Loucy (cell line): ENCODE data around the gene TMEM191C.

ENCODE experiments used
- H2AFZ ChIP-seq: fragments of 200-600 bp; sonication (generic); 2 replicates; pipeline ENCODE4 v1.6.0; 2016; ENCODE audit warnings: antibody characterized with exemption, mild to moderate bottlenecking, low read length, moderate library complexity
- H3F3A ChIP-seq: fragments of 200-600 bp; 2 replicates; pipeline ENCODE4 v1.6.0; 2016; ENCODE audit warnings: antibody characterized with exemption, low read depth, mild to moderate bottlenecking
- H3K27me3 ChIP-seq: fragments of 200-600 bp; sonication (generic); 2 replicates; pipeline ENCODE4 v1.6.1; 2014; ENCODE audit warnings: low read length, mild to moderate bottlenecking; ENCODE audit not compliant: insufficient read depth, poor library complexity, severe bottlenecking
- H3K36me3 ChIP-seq: fragments of 200-600 bp; sonication (generic); 2 replicates; pipeline ENCODE4 v1.6.1; 2016; ENCODE audit warnings: low read length; ENCODE audit not compliant: insufficient read depth
- H3K4me1 ChIP-seq: fragments of 200-600 bp; sonication (generic); 2 replicates; pipeline ENCODE4 v1.5.1; 2014; ENCODE audit warnings: low read length, mild to moderate bottlenecking; ENCODE audit not compliant: insufficient read depth, poor library complexity, severe bottlenecking
- H3K4me2 ChIP-seq: fragments of 200-600 bp; sonication (generic); 2 replicates; pipeline ENCODE4 v1.6.0; 2014; ENCODE audit warnings: antibody characterized with exemption, low read length, low read depth, mild to moderate bottlenecking; ENCODE audit not compliant: poor library complexity, severe bottlenecking
- H3K4me3 ChIP-seq: fragments of 200-600 bp; sonication (generic); 2 replicates; pipeline ENCODE4 v1.5.1; 2014; ENCODE audit warnings: low read length, mild to moderate bottlenecking, mixed read lengths; ENCODE audit not compliant: poor library complexity, severe bottlenecking
- H3K79me2 ChIP-seq: fragments of 200-600 bp; sonication (generic); 2 replicates; pipeline ENCODE4 v1.6.1; 2014; ENCODE audit warnings: low read length; ENCODE audit not compliant: insufficient read depth
- H3K9ac ChIP-seq: fragments of 200-600 bp; sonication (generic); 2 replicates; pipeline ENCODE4 v1.6.0; 2014; ENCODE audit warnings: mild to moderate bottlenecking, low read depth, low read length, moderate library complexity; ENCODE audit not compliant: poor library complexity, severe bottlenecking
- H3K9me2 ChIP-seq: fragments of 200-600 bp; sonication (generic); replicated peaks from 2 replicates; pipeline ENCODE4 v1.6.1; 2016; ENCODE audit warnings: low read depth, low read length, mixed read lengths
- H3K9me3 ChIP-seq: fragments of 200-600 bp; sonication (generic); 2 replicates; pipeline ENCODE4 v1.6.1; 2014; ENCODE audit warnings: mild to moderate bottlenecking, antibody characterized with exemption, low read length, low read depth; ENCODE audit not compliant: insufficient read depth
- H4K20me1 ChIP-seq: fragments of 200-600 bp; sonication (generic); 2 replicates; pipeline ENCODE4 v1.6.0; 2014; ENCODE audit warnings: antibody characterized with exemption, low read length, mild to moderate bottlenecking; ENCODE audit not compliant: insufficient read depth, poor library complexity, severe bottlenecking
- EZH2phosphoT487 ChIP-seq: fragments of 200-600 bp; IDR thresholded peaks from 2 replicates; pipeline ENCODE4 v1.6.1; 2018; ENCODE audit warnings: antibody characterized with exemption, mild to moderate bottlenecking, moderate library complexity, borderline replicate concordance
- TF ChIP-seq, protein P1 (sequence below): fragments of 200-600 bp; sonication (generic); conservative IDR thresholded peaks from 2 replicates; pipeline ENCODE4 v1.5.1; 2014; ENCODE audit warnings: mild to moderate bottlenecking, antibody characterized with exemption, low read length

The TMEM191C gene

DNA sequence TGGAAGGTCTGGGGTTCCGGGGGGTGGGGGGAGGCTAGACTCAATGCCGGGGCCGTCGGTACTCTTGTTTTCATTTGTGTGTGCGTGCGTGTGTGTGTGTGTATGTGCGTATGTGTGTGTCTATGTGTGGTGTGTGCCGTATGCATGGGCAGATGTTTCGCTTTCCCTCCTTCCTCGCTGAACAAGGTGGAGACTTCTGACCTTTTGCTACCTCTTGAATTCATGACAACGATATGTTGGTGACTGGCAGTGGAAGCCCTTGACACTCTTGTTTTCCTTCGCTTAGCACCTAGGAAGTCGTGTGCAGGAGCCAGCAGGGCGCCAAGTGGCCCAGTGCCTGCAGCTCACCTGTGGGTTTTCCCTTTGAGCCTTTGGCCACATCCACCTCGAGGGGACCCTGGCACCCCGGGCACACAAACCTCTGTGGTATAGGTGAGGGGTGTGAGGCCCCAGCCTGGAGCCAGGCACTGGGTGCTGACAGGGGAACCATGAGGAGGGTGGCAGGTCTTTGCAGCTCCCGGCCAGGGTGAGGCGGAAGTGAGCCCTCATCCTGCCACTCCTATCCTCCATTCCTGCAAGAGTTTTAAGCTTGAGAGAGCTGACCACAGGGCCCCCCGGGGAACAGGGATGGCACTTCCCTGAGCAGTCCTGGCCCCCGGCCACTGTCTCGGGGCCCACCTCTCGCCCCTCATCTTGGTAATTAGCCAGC is 19.3 kb upstream of the TMEM191C start:
- H3K4me3 ChIP-seq: no peak overlapping the region
- TF ChIP-seq EZH2phosphoT487: no peak
- TF ChIP-seq, protein P1, sequence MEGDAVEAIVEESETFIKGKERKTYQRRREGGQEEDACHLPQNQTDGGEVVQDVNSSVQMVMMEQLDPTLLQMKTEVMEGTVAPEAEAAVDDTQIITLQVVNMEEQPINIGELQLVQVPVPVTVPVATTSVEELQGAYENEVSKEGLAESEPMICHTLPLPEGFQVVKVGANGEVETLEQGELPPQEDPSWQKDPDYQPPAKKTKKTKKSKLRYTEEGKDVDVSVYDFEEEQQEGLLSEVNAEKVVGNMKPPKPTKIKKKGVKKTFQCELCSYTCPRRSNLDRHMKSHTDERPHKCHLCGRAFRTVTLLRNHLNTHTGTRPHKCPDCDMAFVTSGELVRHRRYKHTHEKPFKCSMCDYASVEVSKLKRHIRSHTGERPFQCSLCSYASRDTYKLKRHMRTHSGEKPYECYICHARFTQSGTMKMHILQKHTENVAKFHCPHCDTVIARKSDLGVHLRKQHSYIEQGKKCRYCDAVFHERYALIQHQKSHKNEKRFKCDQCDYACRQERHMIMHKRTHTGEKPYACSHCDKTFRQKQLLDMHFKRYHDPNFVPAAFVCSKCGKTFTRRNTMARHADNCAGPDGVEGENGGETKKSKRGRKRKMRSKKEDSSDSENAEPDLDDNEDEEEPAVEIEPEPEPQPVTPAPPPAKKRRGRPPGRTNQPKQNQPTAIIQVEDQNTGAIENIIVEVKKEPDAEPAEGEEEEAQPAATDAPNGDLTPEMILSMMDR: peak; percentile 48
- H3K9me2 ChIP-seq: no peaks in the 10 kb centered on the region
- H2AFZ ChIP-seq: no peak overlapping the region
- H3F3A ChIP-seq: no peaks in the 10 kb centered on the region
- H3K9ac ChIP-seq: no peak overlapping the region
- peaks cover 4% of the 10 kb centered on the region; the same call in 1 of the 2 replicates for H3K79me2 ChIP-seq
- H3K9me3 ChIP-seq: no peaks in the 10 kb centered on the region
- H3K4me2 ChIP-seq: no peak overlapping the region
- no peaks in the 10 kb centered on the region for H3K4me1 ChIP-seq
- no peaks in the 10 kb centered on the region for H3K27me3 ChIP-seq
- H3K36me3 ChIP-seq: peaks cover 55% of the 10 kb centered on the region; the same call in 1 of the 2 replicates
- H4K20me1 ChIP-seq: peaks cover 5% of the 10 kb centered on the region

DNA sequence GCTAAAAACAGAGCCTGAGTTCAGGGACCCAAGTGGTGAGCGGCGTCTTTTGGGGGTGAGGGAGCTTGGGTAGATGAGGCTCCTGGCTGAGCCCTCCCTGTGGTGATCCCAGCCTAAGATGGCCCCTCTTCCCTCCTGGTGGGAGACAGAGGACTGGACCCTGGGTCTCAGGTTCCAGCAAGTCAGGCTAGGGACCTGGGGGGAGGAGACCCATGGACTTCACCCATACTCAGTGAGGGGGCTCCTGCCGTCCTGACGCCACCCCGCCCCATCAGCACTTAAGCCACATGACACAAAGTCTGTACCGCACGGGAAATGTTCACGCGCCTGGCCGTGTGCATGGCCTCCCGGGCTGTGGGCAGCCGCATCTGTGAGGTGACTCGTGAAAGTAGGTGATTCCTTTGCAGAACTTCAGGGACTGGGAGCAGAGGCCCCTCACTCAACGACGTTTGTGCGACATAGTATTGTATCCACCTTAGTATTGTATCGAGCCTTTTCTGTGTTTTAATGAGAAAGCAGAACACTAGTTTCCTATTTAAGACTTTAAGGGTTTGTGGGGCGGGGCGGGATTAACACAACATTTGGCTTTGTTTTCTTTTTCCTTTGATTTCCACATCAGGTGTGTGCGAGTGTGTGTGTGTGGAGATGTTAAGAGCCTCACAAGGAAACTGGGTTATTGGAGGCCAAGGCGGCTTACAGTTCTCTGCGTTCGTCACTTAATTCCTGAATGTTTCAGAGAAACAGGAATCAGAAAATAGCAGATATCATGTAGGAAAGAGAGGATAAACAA is 18.4 kb upstream of the TMEM191C start:
- Histone ChIP-seq H3K79me2 (no peaks in the 10 kb centered on the region), H3K27me3 (no peaks in the 10 kb centered on the region), H4K20me1 (peaks cover 5% of the 10 kb centered on the region), H3K36me3 (peaks cover 51% of the 10 kb centered on the region; the same call in 1 of the 2 replicates), H3K4me3 (no peak overlapping the region), H3K4me1 (no peaks in the 10 kb centered on the region), H3K9ac (no peak overlapping the region), H3K9me2 (no peaks in the 10 kb centered on the region), H2AFZ (no peak overlapping the region), H3K9me3 (no peaks in the 10 kb centered on the region), H3F3A (no peaks in the 10 kb centered on the region), H3K4me2 (no peak overlapping the region)
- TF ChIP-seq EZH2phosphoT487: no peak
- TF ChIP-seq, protein P1: no peak

DNA sequence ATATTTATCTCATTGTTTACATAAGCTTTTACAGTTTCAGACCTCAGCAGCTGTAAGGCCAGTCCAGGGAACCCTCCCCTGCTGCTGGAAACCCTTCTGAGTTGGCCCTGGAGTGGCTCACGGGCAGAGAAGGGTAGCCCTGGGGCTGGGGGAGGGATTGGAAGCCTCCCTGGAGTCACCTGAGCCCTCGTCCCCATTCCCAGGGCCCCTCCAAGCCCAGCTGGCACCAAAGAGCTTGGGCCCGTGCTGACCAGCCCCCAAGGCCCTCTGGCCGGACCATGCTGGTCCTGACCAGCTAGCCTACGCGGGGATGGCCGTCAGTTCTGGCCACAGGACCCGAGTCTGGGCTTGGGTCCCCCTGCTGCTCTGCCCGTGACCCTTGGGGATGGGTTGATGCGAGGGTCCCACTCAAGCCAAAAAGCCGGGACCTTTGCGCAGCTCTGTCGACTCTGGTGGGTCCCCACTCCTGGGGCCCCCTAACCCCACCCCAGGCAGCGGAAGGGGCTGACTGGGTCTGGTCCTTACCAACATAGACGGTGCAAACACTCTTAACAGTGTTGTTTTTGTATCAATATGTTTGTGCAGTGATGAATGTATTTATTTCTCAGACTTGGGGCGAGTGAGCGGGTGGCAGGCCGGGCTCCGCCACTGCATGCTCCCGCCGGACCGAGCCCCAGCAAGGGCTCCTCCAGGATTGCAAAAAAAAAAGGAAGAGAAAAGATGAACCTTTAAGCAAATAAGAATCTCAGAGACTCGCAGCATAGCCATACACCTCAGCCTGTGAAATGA is 17.5 kb upstream of the TMEM191C start:
- no peaks in the 10 kb centered on the region for H3K9me3 ChIP-seq
- no peak overlapping the region for H3K9ac ChIP-seq
- no peak overlapping the region for H3K4me2 ChIP-seq
- H2AFZ ChIP-seq: no peak overlapping the region
- no peaks in the 10 kb centered on the region for H3K9me2 ChIP-seq
- no peaks in the 10 kb centered on the region for H3K79me2 ChIP-seq
- no peak overlapping the region for H3K4me3 ChIP-seq
- H4K20me1 ChIP-seq: peaks cover 3% of the 10 kb centered on the region
- TF ChIP-seq, protein P1: no peak
- no peak for TF ChIP-seq EZH2phosphoT487
- H3K27me3 ChIP-seq: no peaks in the 10 kb centered on the region
- no peaks in the 10 kb centered on the region for H3F3A ChIP-seq
- H3K36me3 ChIP-seq: peaks cover 42% of the 10 kb centered on the region; the same call in 1 of the 2 replicates
- no peaks in the 10 kb centered on the region for H3K4me1 ChIP-seq
